ENCODE results near the gene FOCAD.

The FOCAD gene

GRCh38 chr9:20804489-20805250 is 120.6 kb downstream of the FOCAD start:
- DNase-seq (ENCODE audit: low spot score) = peak; percentile 0

- DNase-seq (ENCODE audit: low spot score) = no peak
Observed at GRCh38 chr9:20805766-20806165, 121.7 kb downstream of the FOCAD start.

- no peak for DNase-seq (ENCODE audit: low spot score)
Observed at GRCh38 chr9:20808002-20808401, 123.9 kb downstream of the FOCAD start.

GRCh38 chr9:20811872-20812271 is 127.8 kb downstream of the FOCAD start:
- no peak for DNase-seq (ENCODE audit: low spot score)

- DNase-seq (ENCODE audit: low spot score) = no peak
Observed at GRCh38 chr9:20815923-20816703, 132.1 kb downstream of the FOCAD start.

GRCh38 chr9:20823051-20823450 is 139.0 kb downstream of the FOCAD start:
- no peak for DNase-seq (ENCODE audit: low spot score)

GRCh38 chr9:20831028-20831427 is 147.0 kb downstream of the FOCAD start:
- no peak for DNase-seq (ENCODE audit: low spot score)

- DNase-seq (ENCODE audit: low spot score) = no peak
Observed at GRCh38 chr9:20832775-20833174, 148.7 kb downstream of the FOCAD start.

GRCh38 chr9:20835377-20836286 is 151.6 kb downstream of the FOCAD start:
- DNase-seq (ENCODE audit: low spot score) = peak; percentile 68

GRCh38 chr9:20837166-20837565 is 153.1 kb downstream of the FOCAD start:
- no peak for DNase-seq (ENCODE audit: low spot score)

- DNase-seq (ENCODE audit: low spot score) = no peak
Observed at GRCh38 chr9:20838218-20838617, 154.2 kb downstream of the FOCAD start.

- DNase-seq (ENCODE audit: low spot score) = no peak
Observed at GRCh38 chr9:20844916-20845315, 160.9 kb downstream of the FOCAD start.

- no peak for DNase-seq (ENCODE audit: low spot score)
Observed at GRCh38 chr9:20848490-20848889, 164.4 kb downstream of the FOCAD start.

- DNase-seq (ENCODE audit: low spot score) = no peak
Observed at GRCh38 chr9:20853866-20854265, 169.8 kb downstream of the FOCAD start.

GRCh38 chr9:20854444-20854843 is 170.4 kb downstream of the FOCAD start:
- DNase-seq (ENCODE audit: low spot score) = no peak

GRCh38 chr9:20863945-20864344 is 179.9 kb downstream of the FOCAD start:
- DNase-seq (ENCODE audit: low spot score) = no peak

GRCh38 chr9:20865347-20865746 is 181.3 kb downstream of the FOCAD start:
- DNase-seq (ENCODE audit: low spot score) = no peak

GRCh38 chr9:20870115-20870514 is 186.1 kb downstream of the FOCAD start:
- no peak for DNase-seq (ENCODE audit: low spot score)

- no peak for DNase-seq (ENCODE audit: low spot score)
Observed at GRCh38 chr9:20872340-20872977, 188.4 kb downstream of the FOCAD start.

GRCh38 chr9:20873240-20873865 is 189.3 kb downstream of the FOCAD start:
- DNase-seq (ENCODE audit: low spot score) = no peak

GRCh38 chr9:20880271-20880670 is 196.2 kb downstream of the FOCAD start:
- no peak for DNase-seq (ENCODE audit: low spot score)

All from COLO829 (cell line).